HUES6 (cell line): Measurements from ENCODE around the gene PDCD10.

Experiments
- H3K27ac ChIP-seq: 2 replicates; pipeline ENCODE4 v1.7.0; 2013; ENCODE audit warnings: low read depth, mild to moderate bottlenecking, low read length, inconsistent platforms
- H3K27me3 ChIP-seq: 2 replicates; pipeline ENCODE4 v1.6.1; 2013; ENCODE audit warnings: low read length; ENCODE audit not compliant: control insufficient read depth, insufficient read depth
- H3K36me3 ChIP-seq: 2 replicates; pipeline ENCODE4 v1.6.1; 2013; ENCODE audit warnings: low read length; ENCODE audit not compliant: control insufficient read depth, insufficient read depth
- H3K4me1 ChIP-seq: 2 replicates; pipeline ENCODE4 v1.6.1; 2013; ENCODE audit warnings: low read length; ENCODE audit not compliant: control insufficient read depth, insufficient read depth
- H3K4me3 ChIP-seq: 2 replicates; pipeline ENCODE4 v1.5.1; 2013; ENCODE audit warnings: low read depth, low read length
- H3K9ac ChIP-seq: one replicate; pipeline ENCODE4 v1.6.1; 2013; ENCODE audit warnings: mild to moderate bottlenecking, low read length
- H3K9me3 ChIP-seq: 2 replicates; pipeline ENCODE4 v1.6.1; 2013; ENCODE audit warnings: low read depth, low read length; ENCODE audit not compliant: control insufficient read depth, insufficient read depth

The PDCD10 gene

GRCh38 chr3:167734498-167735232 is at the start of gene PDCD10:
TSS of gene PDCD10 (minus strand) at chr3:167734892. CDS start at chr3:167720157, 14,735 bp downstream.
- H3K27me3 ChIP-seq: no peaks in the 10 kb centered on the region; the same call in 1 of the 2 replicates
- no peaks in the 10 kb centered on the region for H3K36me3 ChIP-seq
- H3K9me3 ChIP-seq: no peaks in the 10 kb centered on the region
- H3K4me3 ChIP-seq: peak within 1 kb of the TSS; percentile 81
- H3K4me1 ChIP-seq: peaks cover 22% of the 10 kb centered on the region
- peak within 1 kb of the TSS; percentile 82 for H3K9ac ChIP-seq
- H3K27ac ChIP-seq: peak within 1 kb of the TSS; percentile 69

- Histone ChIP-seq H3K4me3 (no peak overlapping the region), H3K4me1 (peaks cover 5% of the 10 kb centered on the region; the same call in 1 of the 2 replicates), H3K36me3 (no peaks in the 10 kb centered on the region), H3K27ac (no peak overlapping the region), H3K9ac (no peak overlapping the region), H3K27me3 (no peaks in the 10 kb centered on the region), H3K9me3 (0 out of 2 replicates have a peak, but pooled peaks cover 2% of the 10 kb centered on the region)
Measured at GRCh38 chr3:167783781-167784180, 49.1 kb upstream of the PDCD10 start.

- no peak overlapping the region for H3K27ac ChIP-seq
- H3K36me3 ChIP-seq: no peaks in the 10 kb centered on the region
- H3K4me3 ChIP-seq: no peak overlapping the region
- H3K4me1 ChIP-seq: peaks cover 5% of the 10 kb centered on the region; the same call in 1 of the 2 replicates
- H3K9me3 ChIP-seq: peaks cover 13% of the 10 kb centered on the region; the same call in 1 of the 2 replicates
- H3K27me3 ChIP-seq: no peaks in the 10 kb centered on the region
- no peak overlapping the region for H3K9ac ChIP-seq
Measured at GRCh38 chr3:167780214-167780883, 45.7 kb upstream of the PDCD10 start.

- Histone ChIP-seq H3K27ac (no peak overlapping the region), H3K4me1 (peaks cover 5% of the 10 kb centered on the region; the same call in 1 of the 2 replicates), H3K36me3 (no peaks in the 10 kb centered on the region), H3K9ac (no peak overlapping the region), H3K27me3 (no peaks in the 10 kb centered on the region), H3K9me3 (peaks cover 13% of the 10 kb centered on the region; the same call in 1 of the 2 replicates), H3K4me3 (no peak overlapping the region)
Measured at GRCh38 chr3:167777356-167777755, 42.7 kb upstream of the PDCD10 start.

GRCh38 chr3:167776066-167776685 is 41.5 kb upstream of the PDCD10 start:
- H3K4me3 ChIP-seq: no peak overlapping the region
- H3K27ac ChIP-seq: no peak overlapping the region
- peaks cover 5% of the 10 kb centered on the region; the same call in 1 of the 2 replicates for H3K4me1 ChIP-seq
- H3K36me3 ChIP-seq: no peaks in the 10 kb centered on the region
- H3K9me3 ChIP-seq: peaks cover 13% of the 10 kb centered on the region; the same call in 1 of the 2 replicates
- H3K27me3 ChIP-seq: no peaks in the 10 kb centered on the region
- no peak overlapping the region for H3K9ac ChIP-seq

- no peaks in the 10 kb centered on the region for H3K27me3 ChIP-seq
- H3K27ac ChIP-seq: no peak overlapping the region
- H3K4me1 ChIP-seq: no peaks in the 10 kb centered on the region
- H3K9ac ChIP-seq: no peak overlapping the region
- H3K4me3 ChIP-seq: no peak overlapping the region
- H3K36me3 ChIP-seq: no peaks in the 10 kb centered on the region
- H3K9me3 ChIP-seq: peaks cover 10% of the 10 kb centered on the region; the same call in 1 of the 2 replicates
Measured at GRCh38 chr3:167773584-167773983, 38.9 kb upstream of the PDCD10 start.

GRCh38 chr3:167772992-167773391 is 38.3 kb upstream of the PDCD10 start:
- Histone ChIP-seq H3K4me1 (no peaks in the 10 kb centered on the region), H3K9ac (no peak overlapping the region), H3K9me3 (peaks cover 4% of the 10 kb centered on the region; the same call in 1 of the 2 replicates), H3K27me3 (no peaks in the 10 kb centered on the region), H3K4me3 (no peak overlapping the region), H3K36me3 (no peaks in the 10 kb centered on the region), H3K27ac (no peak overlapping the region)

GRCh38 chr3:167762296-167762695 is 27.6 kb upstream of the PDCD10 start:
- no peak overlapping the region for H3K4me3 ChIP-seq
- H3K27me3 ChIP-seq: no peaks in the 10 kb centered on the region
- no peak overlapping the region for H3K9ac ChIP-seq
- no peaks in the 10 kb centered on the region for H3K4me1 ChIP-seq
- H3K36me3 ChIP-seq: no peaks in the 10 kb centered on the region
- no peak overlapping the region for H3K27ac ChIP-seq
- peaks cover 17% of the 10 kb centered on the region for H3K9me3 ChIP-seq

- Histone ChIP-seq H3K27me3 (no peaks in the 10 kb centered on the region), H3K27ac (no peak overlapping the region), H3K36me3 (no peaks in the 10 kb centered on the region), H3K9me3 (peaks cover 17% of the 10 kb centered on the region), H3K4me1 (no peaks in the 10 kb centered on the region), H3K9ac (no peak overlapping the region), H3K4me3 (no peak overlapping the region)
Measured at GRCh38 chr3:167761302-167761701, 26.6 kb upstream of the PDCD10 start.

- Histone ChIP-seq H3K36me3 (no peaks in the 10 kb centered on the region), H3K4me3 (no peak overlapping the region), H3K9ac (no peak overlapping the region), H3K4me1 (no peaks in the 10 kb centered on the region), H3K27me3 (no peaks in the 10 kb centered on the region), H3K9me3 (0 out of 2 replicates have a peak, but pooled peaks cover 3% of the 10 kb centered on the region), H3K27ac (no peak overlapping the region)
Measured at GRCh38 chr3:167754049-167754448, 19.4 kb upstream of the PDCD10 start.
